ENCODE results near the gene COPS7B. TPM values are rescaled to one million over a fixed set of nuclear protein-coding genes. Genes with fewer than 3 reads are reported as not detected.

The COPS7B gene
- total RNA-seq, 1 donor from 2014 or later, result 10.4 TPM

DNA sequence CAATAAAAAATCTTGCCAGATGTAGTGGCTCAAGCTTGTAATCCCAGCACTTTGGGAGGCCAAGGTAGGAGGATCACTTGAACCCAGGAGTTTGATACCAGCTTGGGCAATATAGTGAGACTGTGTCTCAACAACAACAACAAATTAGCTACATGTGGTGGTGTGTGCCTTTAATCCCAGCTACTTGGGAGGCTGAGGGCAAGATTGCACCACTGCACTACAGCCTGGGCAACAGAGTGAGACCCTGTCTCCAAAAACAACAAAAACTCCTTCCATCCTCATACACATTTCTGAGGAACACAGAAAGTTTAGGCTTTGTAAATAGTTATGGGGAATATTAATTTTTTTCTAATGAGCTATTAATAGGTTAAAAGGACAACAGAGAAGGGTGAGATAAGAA lies 22.1 kb upstream of the COPS7B start:
- H3K9me3 ChIP-seq (ENCODE audit: control insufficient read depth in 3 of 3, low read length in 3 of 3), result no peaks in the 10 kb centered on the region
- no peak overlapping the region for H3K27ac ChIP-seq (ENCODE audit: low read depth, low read length)
- H3K36me3 ChIP-seq (ENCODE audit: control insufficient read depth in 3 of 3, insufficient read depth in 3 of 3, low read length in 3 of 3), result no peaks in the 10 kb centered on the region
- H3K9ac ChIP-seq (ENCODE audit: low read depth in 1 of 3, low read length in 3 of 3), result no peak overlapping the region
- peaks cover 0 to 2% (median 0%) of the 10 kb centered on the region in 3 donors for H3K4me1 ChIP-seq (ENCODE audit: control insufficient read depth in 3 of 3, insufficient read depth in 3 of 3, low read length in 3 of 3)
- H3K27me3 ChIP-seq (ENCODE audit: control insufficient read depth in 3 of 3, insufficient read depth in 3 of 3, low read length in 3 of 3), result no peaks in the 10 kb centered on the region
- H3K4me3 ChIP-seq (ENCODE audit: low read length in 3 of 3), result no peak overlapping the region

DNA sequence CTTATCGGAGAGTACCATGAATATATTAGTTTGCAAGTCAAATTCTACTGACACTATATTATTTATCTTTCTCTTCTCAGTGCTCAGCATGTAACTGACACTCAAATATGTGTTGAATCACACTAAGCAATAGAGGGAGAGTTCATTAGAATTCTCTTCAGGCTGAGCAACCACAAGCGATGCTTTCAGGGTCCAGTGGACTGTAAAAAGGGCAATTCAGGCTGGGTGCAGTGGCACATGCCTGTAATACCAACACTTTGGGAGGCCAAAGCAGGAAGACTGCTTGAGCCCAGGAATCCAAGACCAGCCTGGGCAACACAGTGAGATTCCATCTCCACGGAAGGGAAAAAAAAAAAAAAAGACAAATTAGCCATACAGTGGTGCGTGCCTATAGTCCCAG lies 21.5 kb upstream of the COPS7B start:
- Histone ChIP-seq H3K27me3 (ENCODE audit: control insufficient read depth in 3 of 3, insufficient read depth in 3 of 3, low read length in 3 of 3) (no peaks in the 10 kb centered on the region), H3K27ac (ENCODE audit: low read depth, low read length) (no peak overlapping the region), H3K9ac (ENCODE audit: low read depth in 1 of 3, low read length in 3 of 3) (no peak overlapping the region), H3K9me3 (ENCODE audit: control insufficient read depth in 3 of 3, low read length in 3 of 3) (no peaks in the 10 kb centered on the region), H3K4me3 (ENCODE audit: low read length in 3 of 3) (no peak overlapping the region), H3K36me3 (ENCODE audit: control insufficient read depth in 3 of 3, insufficient read depth in 3 of 3, low read length in 3 of 3) (no peaks in the 10 kb centered on the region), H3K4me1 (ENCODE audit: control insufficient read depth in 3 of 3, insufficient read depth in 3 of 3, low read length in 3 of 3) (peaks cover 0 to 2% (median 0%) of the 10 kb centered on the region in 3 donors)

DNA sequence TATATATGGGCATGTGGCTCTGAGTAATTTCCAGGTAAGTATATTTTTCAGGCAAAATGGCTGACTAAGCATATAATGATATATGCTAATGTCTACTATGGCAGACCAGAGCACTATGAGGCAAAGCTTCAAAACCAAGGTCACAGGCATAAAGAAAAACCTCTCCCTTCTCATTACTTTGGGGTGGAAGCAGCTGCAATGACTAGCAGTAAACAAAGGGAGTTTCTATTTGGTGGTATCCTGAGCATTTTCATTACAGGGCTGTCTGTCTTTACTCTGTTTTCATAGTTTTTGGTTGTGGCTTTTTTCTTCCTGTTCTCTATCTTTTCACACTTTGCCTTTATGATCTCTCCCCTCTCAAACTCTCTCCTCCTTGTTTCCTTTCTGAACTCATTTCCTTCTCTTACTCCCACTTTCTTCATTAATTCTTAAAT lies 20.7 kb upstream of the COPS7B start:
- Histone ChIP-seq H3K4me3 (ENCODE audit: low read length in 3 of 3) (no peak overlapping the region), H3K27me3 (ENCODE audit: control insufficient read depth in 3 of 3, insufficient read depth in 3 of 3, low read length in 3 of 3) (no peaks in the 10 kb centered on the region), H3K36me3 (ENCODE audit: control insufficient read depth in 3 of 3, insufficient read depth in 3 of 3, low read length in 3 of 3) (no peaks in the 10 kb centered on the region), H3K9ac (ENCODE audit: low read depth in 1 of 3, low read length in 3 of 3) (no peak overlapping the region), H3K27ac (ENCODE audit: low read depth, low read length) (no peak overlapping the region), H3K4me1 (ENCODE audit: control insufficient read depth in 3 of 3, insufficient read depth in 3 of 3, low read length in 3 of 3) (peaks cover 0 to 2% (median 0%) of the 10 kb centered on the region in 3 donors), H3K9me3 (ENCODE audit: control insufficient read depth in 3 of 3, low read length in 3 of 3) (no peaks in the 10 kb centered on the region)

DNA sequence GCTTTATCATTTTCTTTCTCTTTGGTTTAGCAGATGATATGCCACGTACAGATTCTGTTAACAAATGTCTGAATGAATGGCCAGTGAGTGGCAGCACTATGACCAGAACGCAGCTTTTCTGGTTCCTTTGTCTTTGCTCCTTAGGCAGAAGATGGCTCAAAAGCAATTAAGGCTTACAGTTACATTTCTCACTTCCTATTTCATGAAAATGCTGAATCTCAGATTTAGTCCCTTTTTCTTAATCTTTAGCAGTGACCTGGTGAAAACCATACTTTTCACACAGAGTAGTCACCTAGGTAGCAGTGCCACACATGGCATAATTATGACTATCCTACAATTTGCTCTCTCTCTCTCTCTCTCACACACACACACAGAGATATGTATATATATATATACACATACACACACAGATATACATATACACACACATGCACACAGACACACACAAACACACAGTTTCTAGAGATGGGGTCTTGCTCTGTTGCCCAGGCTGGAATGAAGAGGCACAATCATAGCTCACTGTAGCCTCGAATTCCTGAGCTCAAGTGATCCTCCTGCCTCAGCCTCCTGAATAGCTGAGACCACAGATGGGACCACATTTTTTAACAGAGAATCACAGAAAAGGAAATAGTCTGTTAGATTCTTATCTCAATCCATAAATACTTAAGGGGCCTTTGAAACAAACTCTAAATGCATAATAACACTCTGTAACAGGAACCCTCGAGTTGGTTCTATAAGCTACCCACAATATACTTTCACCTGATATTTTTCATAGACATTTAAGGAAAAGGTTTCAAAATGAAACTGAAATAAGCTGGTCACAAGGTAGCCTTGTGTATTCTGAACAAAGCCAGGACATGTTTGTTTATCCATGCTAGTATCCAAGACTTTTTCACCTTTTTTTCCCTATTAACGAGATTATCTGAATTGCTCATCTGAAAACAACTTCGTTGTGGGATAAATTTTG lies 16.8 kb upstream of the COPS7B start:
- H3K9me3 ChIP-seq (ENCODE audit: control insufficient read depth in 3 of 3, low read length in 3 of 3), result no peaks in the 10 kb centered on the region
- H3K4me3 ChIP-seq (ENCODE audit: low read length in 3 of 3), result no peak overlapping the region
- no peak overlapping the region for H3K9ac ChIP-seq (ENCODE audit: low read depth in 1 of 3, low read length in 3 of 3)

DNA sequence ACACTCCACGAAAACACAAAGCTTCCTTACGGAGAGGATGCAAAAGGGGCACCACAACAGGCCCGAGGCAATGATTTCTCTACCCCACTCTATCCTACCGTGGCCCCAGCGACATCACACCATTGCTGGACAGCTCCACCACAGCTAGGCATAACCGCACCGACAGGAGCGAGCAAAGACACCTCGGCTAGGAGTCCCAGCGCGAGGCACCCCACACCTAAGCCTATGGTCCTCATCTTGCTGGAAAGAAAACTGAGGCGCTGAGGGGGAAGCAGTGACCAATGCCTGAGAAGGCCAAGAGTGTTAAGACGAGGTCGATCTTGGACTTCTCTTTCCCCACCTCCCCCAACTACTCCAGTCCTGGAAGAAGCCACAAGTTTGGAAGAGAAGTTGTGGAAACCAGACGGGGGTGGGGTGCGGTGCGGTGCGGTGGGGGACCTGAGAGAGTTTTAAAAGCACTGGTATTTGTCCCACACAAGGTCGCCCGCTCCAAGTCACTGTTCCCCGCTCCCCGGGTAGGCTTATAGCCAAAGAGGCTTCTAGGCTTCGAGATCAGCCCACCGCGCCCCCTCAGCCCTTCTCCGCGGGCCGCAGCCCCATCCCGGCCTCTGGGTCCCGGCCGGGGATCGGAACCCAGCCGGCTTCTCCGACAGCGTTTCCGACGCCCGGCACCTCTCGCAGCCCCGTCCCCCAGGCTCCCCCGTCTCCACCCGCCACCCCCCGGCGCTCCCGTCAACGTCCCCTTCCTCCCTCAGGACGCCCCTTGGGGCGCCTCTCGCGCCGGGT lies 5.9 kb upstream of the COPS7B start:
- Histone ChIP-seq H3K4me3 (ENCODE audit: low read length in 3 of 3) (peak overlapping the region; percentile 89 to 98 (median 94)), H3K9me3 (ENCODE audit: control insufficient read depth in 3 of 3, low read length in 3 of 3) (no peaks in the 10 kb centered on the region), H3K27me3 (ENCODE audit: control insufficient read depth in 3 of 3, insufficient read depth in 3 of 3, low read length in 3 of 3) (no peaks in the 10 kb centered on the region), H3K4me1 (ENCODE audit: control insufficient read depth in 3 of 3, insufficient read depth in 3 of 3, low read length in 3 of 3) (peaks cover 18 to 34% (median 23%) of the 10 kb centered on the region in 3 donors), H3K9ac (ENCODE audit: low read depth in 1 of 3, low read length in 3 of 3) (peak overlapping the region; percentile 43 to 95 (median 84)), H3K27ac (ENCODE audit: low read depth, low read length) (peak overlapping the region; percentile 82), H3K36me3 (ENCODE audit: control insufficient read depth in 3 of 3, insufficient read depth in 3 of 3, low read length in 3 of 3) (no peaks in the 10 kb centered on the region)

More for the DNA sequence above, 16.8 kb upstream of the COPS7B start:
- Histone ChIP-seq H3K4me1 (ENCODE audit: control insufficient read depth in 3 of 3, insufficient read depth in 3 of 3, low read length in 3 of 3) (peaks cover 0 to 2% (median 0%) of the 10 kb centered on the region in 3 donors), H3K27ac (ENCODE audit: low read depth, low read length) (no peak overlapping the region), H3K36me3 (ENCODE audit: control insufficient read depth in 3 of 3, insufficient read depth in 3 of 3, low read length in 3 of 3) (no peaks in the 10 kb centered on the region), H3K27me3 (ENCODE audit: control insufficient read depth in 3 of 3, insufficient read depth in 3 of 3, low read length in 3 of 3) (no peaks in the 10 kb centered on the region)

DNA sequence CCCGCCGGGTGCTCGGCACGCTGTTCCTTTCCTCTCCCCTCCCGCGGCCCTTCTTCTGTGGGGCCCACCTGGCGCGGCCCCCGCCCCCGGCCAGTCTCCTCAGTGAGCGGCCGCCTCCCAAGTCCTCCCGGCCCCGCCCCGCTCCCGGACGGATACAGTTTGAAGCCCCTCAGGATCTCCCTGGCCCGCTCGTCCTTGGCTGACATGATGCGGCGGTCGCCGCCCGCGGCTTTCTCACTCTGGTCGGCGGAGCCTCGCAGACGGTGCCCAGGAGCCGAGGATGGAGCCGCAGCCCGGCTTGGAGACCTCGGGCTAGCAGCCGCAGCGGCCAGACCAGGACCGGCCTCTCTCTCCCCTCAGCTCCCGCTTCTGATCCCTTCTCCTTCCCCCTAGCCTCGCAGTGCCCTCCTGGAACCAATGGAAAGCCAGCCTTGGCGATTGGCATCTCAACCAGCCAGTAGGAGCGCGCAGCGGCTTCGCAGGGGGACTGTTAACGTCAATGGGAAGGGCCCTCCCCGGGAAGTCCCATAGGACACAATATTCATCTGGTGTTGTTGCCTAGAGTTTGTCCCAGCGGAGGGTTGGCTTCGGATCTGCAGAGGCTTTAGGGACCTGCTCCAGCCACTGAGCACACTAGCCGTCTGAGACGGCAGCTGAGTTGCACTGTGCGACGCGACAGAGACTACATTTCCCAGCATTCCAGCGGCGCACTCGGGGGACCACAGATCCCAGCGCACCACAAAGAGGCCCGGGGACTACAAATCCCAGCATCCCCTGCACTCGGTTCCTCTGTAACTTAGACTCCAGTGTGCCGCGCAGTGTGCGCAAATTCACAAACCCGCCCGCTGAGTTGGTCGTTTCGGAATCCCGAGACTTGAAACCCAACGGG lies 5.1 kb upstream of the COPS7B start, which contains the start of gene PDE6D:
TSS of gene PDE6D (minus strand) at position 374 of the 889 bp plus-strand sequence. CDS start at position 206, 168 bp downstream.
- Histone ChIP-seq H3K9ac (ENCODE audit: low read depth in 1 of 3, low read length in 3 of 3) (peak within 1 kb of the TSS; percentile 84 to 95 (median 88)), H3K4me1 (ENCODE audit: control insufficient read depth in 3 of 3, insufficient read depth in 3 of 3, low read length in 3 of 3) (peaks cover 22 to 41% (median 30%) of the 10 kb centered on the region in 3 donors), H3K9me3 (ENCODE audit: control insufficient read depth in 3 of 3, low read length in 3 of 3) (no peaks in the 10 kb centered on the region), H3K4me3 (ENCODE audit: low read length in 3 of 3) (peak within 1 kb of the TSS; percentile 89 to 98 (median 94)), H3K27me3 (ENCODE audit: control insufficient read depth in 3 of 3, insufficient read depth in 3 of 3, low read length in 3 of 3) (no peaks in the 10 kb centered on the region), H3K27ac (ENCODE audit: low read depth, low read length) (peak within 1 kb of the TSS; percentile 82), H3K36me3 (ENCODE audit: control insufficient read depth in 3 of 3, insufficient read depth in 3 of 3, low read length in 3 of 3) (no peaks in the 10 kb centered on the region)

DNA sequence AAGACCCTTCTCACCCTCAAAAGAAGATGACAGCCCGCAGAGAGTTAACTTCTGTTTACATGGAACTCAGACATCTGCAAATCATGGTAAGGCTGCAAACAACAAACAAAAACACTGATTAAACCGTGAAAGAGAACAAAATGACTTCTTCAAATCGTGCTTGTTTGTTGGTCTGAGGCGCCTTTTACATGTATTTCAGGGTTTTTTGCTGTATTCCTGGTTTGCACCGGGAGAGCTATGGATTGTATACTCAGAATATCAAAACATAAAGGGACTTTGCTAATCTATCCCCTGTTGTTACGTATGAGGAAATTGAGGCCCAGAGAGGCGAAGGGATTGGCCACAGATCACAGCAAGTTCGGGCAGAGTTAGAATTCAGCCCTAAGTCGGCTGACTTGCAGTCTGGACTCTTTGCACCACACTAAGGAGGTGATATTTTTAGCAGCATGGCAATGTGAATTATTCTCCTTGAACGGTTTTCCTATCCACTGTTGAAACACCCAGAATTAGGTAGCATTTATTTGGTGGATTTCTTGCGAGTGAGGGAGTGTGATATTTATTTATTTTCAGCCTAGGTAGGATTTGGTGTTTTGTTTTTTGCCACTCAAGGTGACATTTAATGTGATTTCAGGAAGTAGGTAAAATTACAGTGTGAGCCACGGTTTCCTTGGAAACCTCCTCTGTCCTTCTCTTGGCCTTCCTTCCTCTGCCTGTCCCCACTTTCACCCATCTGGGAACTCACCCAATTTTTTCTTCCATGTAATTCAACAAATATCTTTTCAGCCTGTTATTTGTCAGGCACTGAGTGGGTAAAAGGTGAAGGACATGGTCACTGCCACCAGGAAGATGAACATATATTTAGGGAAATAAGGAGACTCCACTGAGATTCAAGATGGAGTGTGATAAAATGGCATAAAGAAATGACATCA lies 4.2 kb upstream of the COPS7B start:
- peak overlapping the region; percentile 82 for H3K27ac ChIP-seq (ENCODE audit: low read depth, low read length)
- H3K27me3 ChIP-seq (ENCODE audit: control insufficient read depth in 3 of 3, insufficient read depth in 3 of 3, low read length in 3 of 3), result no peaks in the 10 kb centered on the region
- H3K9ac ChIP-seq (ENCODE audit: low read depth in 1 of 3, low read length in 3 of 3), result peak overlapping the region; percentile 84 to 95 (median 88)
- peak overlapping the region; percentile 89 to 98 (median 94) for H3K4me3 ChIP-seq (ENCODE audit: low read length in 3 of 3)
- H3K4me1 ChIP-seq (ENCODE audit: control insufficient read depth in 3 of 3, insufficient read depth in 3 of 3, low read length in 3 of 3), result peaks cover 25 to 49% (median 35%) of the 10 kb centered on the region in 3 donors
- H3K9me3 ChIP-seq (ENCODE audit: control insufficient read depth in 3 of 3, low read length in 3 of 3), result no peaks in the 10 kb centered on the region
- no peaks in the 10 kb centered on the region for H3K36me3 ChIP-seq (ENCODE audit: control insufficient read depth in 3 of 3, insufficient read depth in 3 of 3, low read length in 3 of 3)

DNA sequence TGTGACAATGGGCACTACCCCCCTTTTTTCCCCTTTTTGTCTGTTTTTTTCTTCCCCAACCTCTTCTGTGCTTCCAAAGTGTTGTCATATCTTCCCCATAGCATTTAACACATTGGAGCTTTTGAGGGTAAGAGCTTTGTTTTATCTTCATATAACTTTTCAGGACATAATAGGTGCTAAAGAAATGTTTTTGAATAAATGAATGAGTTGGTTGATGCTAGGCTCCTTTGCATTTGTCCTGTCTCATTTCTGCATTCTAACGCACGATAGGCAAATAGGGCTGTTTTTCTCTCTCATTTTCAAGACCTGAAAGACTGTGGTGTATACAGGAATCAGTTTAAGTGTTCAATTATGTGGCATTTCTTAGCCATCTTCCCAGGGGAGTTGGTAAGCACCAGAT lies 832 bp upstream of the COPS7B start:
- Histone ChIP-seq H3K4me3 (ENCODE audit: low read length in 3 of 3) (peak overlapping the region in 2 of 3 donors; percentile 94 to 96), H3K9me3 (ENCODE audit: control insufficient read depth in 3 of 3, low read length in 3 of 3) (no peaks in the 10 kb centered on the region), H3K9ac (ENCODE audit: low read depth in 1 of 3, low read length in 3 of 3) (no peak overlapping the region), H3K27me3 (ENCODE audit: control insufficient read depth in 3 of 3, insufficient read depth in 3 of 3, low read length in 3 of 3) (no peaks in the 10 kb centered on the region), H3K4me1 (ENCODE audit: control insufficient read depth in 3 of 3, insufficient read depth in 3 of 3, low read length in 3 of 3) (peaks cover 27 to 51% (median 40%) of the 10 kb centered on the region in 3 donors), H3K36me3 (ENCODE audit: control insufficient read depth in 3 of 3, insufficient read depth in 3 of 3, low read length in 3 of 3) (peaks cover 0 to 8% (median 4%) of the 10 kb centered on the region in 3 donors), H3K27ac (ENCODE audit: low read depth, low read length) (no peak overlapping the region)

Measured in skeletal muscle tissue (tissue), 4 donors.